Measurements from ENCODE around the gene BTG4.

The BTG4 gene

GRCh38 chr11:111476956-111477355 is 35.2 kb downstream of the BTG4 start:
- no peak for TF ChIP-seq CTCF (IDR thresholded peaks at IDR 0.05; ENCODE audit: insufficient read depth, missing control alignments)
- DNase-seq (ENCODE audit: insufficient read length, low spot score) (no peak), FAIRE-seq (peak; percentile 80)

DNA sequence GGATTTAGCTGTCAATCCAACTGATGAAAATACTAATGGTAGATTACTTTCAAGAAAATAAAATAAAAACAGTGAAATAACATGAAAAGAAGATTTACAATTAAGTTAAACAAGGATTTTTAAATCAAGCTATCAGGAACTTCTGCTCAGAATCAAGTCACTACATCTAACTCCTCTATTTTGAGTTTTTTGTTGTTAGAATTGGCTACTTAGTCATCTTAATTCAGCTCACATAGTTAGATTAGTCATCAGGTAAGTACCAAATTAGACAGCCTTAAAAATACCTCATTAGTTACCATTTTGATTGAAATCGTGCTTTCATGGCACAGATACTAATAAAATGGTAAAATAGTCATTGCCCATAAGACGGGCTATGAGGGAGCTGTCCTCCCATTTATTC is 35.8 kb downstream of the BTG4 start:
- DNase-seq (ENCODE audit: insufficient read length, low spot score) = no peak
- FAIRE-seq = peak; percentile 53
- TF ChIP-seq CTCF (IDR thresholded peaks at IDR 0.05; ENCODE audit: insufficient read depth, missing control alignments) = no peak

DNA sequence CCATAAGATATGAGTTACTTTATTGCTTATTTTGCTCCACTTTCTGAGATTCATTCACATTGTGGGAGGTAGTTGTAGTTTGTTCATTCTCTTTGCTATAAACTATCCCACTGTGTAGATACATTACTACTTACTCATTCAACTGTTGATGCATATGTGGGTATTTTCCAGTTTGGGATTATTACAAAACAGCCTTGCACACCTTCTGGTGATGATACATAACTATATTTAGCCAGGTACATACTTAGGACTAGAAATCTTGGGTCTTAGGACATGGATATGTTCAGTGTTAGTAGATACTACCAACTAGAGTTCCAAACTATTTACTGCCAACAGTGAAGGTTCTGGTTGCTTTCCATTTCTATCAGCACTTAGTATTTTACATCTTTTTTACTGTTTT is 37.8 kb downstream of the BTG4 start:
- DNase-seq (ENCODE audit: insufficient read length, low spot score) (no peak), FAIRE-seq (no peak)
- TF ChIP-seq CTCF (IDR thresholded peaks at IDR 0.05; ENCODE audit: insufficient read depth, missing control alignments) = no peak

DNA sequence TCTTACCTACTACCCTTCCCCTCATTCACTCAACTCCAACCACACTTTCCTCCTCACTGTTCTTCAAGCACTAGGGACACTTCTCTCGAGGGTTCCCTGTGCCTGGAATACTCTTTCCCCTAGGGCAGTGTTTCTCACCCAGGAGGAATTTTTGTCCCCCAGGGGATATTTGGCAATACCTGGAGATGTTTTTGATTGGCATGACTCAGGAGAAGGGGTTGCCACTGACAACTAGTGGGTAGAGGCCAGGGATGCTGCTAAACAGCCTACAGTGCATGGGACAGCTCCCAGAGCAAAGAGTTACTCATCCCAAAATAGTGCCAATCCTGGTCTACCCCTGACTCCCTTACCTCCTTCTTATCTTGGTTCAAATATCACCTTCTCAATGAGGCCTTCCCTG is 40.0 kb downstream of the BTG4 start:
- no peak for DNase-seq (ENCODE audit: insufficient read length, low spot score)
- TF ChIP-seq CTCF (IDR thresholded peaks at IDR 0.05; ENCODE audit: insufficient read depth, missing control alignments) = no peak
- FAIRE-seq = no peak

DNA sequence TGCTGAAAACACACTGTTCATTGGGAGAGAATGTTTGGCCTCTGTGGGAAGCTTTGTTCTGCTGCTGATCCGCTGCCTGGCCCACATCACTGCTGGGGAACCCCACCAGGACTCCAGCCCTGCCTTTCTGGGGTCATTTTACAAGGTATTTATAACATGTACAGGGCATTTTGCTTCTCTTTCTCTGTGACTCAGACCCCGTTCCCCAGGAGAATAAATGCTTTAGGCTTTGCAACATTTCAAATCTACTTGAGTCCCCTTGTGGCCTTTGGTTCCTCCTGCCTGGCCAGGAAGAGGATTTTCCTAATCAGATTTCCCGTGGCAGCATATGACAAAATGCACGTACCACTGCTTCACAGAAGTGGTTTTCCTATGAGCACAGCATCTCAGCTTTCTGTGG is 43.0 kb downstream of the BTG4 start:
- TF ChIP-seq CTCF (IDR thresholded peaks at IDR 0.05; ENCODE audit: insufficient read depth, missing control alignments) = no peak
- DNase-seq (ENCODE audit: insufficient read length, low spot score) (no peak), FAIRE-seq (peak; percentile 29)

- no peak for FAIRE-seq
- no peak for TF ChIP-seq CTCF (IDR thresholded peaks at IDR 0.05; ENCODE audit: insufficient read depth, missing control alignments)
- no peak for DNase-seq (ENCODE audit: insufficient read length, low spot score)
Measured at GRCh38 chr11:111466615-111467014, 45.6 kb downstream of the BTG4 start.

GRCh38 chr11:111465400-111465799 is 46.8 kb downstream of the BTG4 start:
- TF ChIP-seq CTCF (IDR thresholded peaks at IDR 0.05; ENCODE audit: insufficient read depth, missing control alignments) = no peak
- FAIRE-seq = no peak
- DNase-seq (ENCODE audit: insufficient read length, low spot score) = no peak

All from D721Med (cell line).